ENCODE results near the gene FERMT2. TPM values are rescaled to one million over a fixed set of nuclear protein-coding genes. Genes with fewer than 3 reads are reported as not detected.

FERMT2 gene
- total and polyA plus RNA-seq, 8 donors, result 10.4 to 27.9 (median 16.6) TPM

DNA sequence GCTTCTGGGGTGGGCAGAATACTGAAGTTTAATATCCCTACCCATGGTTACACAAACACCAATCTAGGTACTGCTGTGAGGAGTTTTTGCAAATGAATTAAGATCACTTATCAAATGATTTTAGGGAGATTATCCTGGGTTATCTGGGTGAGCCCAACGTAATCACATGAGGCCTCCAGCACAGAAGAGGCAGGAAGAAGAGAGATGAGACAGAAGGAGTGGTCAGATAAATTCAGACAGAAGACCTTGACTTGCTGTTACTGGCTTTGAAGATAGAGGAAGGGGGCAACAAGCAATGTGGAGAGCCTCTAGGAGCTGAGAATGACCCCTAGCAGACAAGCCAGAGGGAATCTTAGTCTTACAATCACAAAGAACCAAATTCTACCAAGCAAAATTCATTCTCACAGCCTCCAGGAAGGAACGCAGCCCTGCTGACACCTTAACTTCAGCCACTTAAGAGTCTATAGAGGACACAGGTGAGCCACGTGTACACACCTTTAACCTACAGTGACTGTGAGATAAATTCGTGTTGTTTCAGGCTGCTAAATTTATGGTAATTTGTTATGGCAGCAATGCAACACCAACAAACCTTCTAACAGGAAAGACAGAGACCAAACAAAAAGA is 49.4 kb downstream of the FERMT2 start:
- FAIRE-seq, result no peak
- no peak overlapping the region for H3K27ac ChIP-seq

GRCh38 chr14:52900731-52901130 is 50.1 kb downstream of the FERMT2 start:
- ATAC-seq (no peak), DNase-seq (no peak), FAIRE-seq (no peak)
- H3K9me3 ChIP-seq, result no peaks in the 10 kb centered on the region
- intact Hi-C loops (cut with DNase I), result no loop called here
- no peak overlapping the region for H3K4me3 ChIP-seq
- TF ChIP-seq CTCF (IDR thresholded peaks at IDR 0.05), result no peak
- H3K36me3 ChIP-seq, result no peaks in the 10 kb centered on the region
- H3K4me1 ChIP-seq, result no peaks in the 10 kb centered on the region
- no peaks in the 10 kb centered on the region for H3K27me3 ChIP-seq
- 81 to 85% methylated on average over 8 of the region's 8 CpGs for WGBS, 2 donors
- no peak overlapping the region for H3K27ac ChIP-seq

More for the DNA sequence above, 49.4 kb downstream of the FERMT2 start:
- Histone ChIP-seq H3K9me3 (no peaks in the 10 kb centered on the region), H3K4me3 (no peak overlapping the region), H3K36me3 (no peaks in the 10 kb centered on the region), H3K4me1 (no peaks in the 10 kb centered on the region), H3K27me3 (no peaks in the 10 kb centered on the region)
- intact Hi-C loops (cut with DNase I), result no loop called here
- ATAC-seq (no peak), DNase-seq (no peak)
- 53 to 55% methylated on average over 4 of the region's 4 CpGs for WGBS, 2 donors
- no peak for TF ChIP-seq CTCF (IDR thresholded peaks at IDR 0.05)

GRCh38 chr14:52898496-52898895 is 52.4 kb downstream of the FERMT2 start:
- DNase-seq, result no peak
- Histone ChIP-seq H3K27ac (no peak overlapping the region), H3K4me3 (no peak overlapping the region), H3K4me1 (no peaks in the 10 kb centered on the region), H3K9me3 (no peaks in the 10 kb centered on the region), H3K27me3 (no peaks in the 10 kb centered on the region), H3K36me3 (no peaks in the 10 kb centered on the region)
- intact Hi-C loops (cut with DNase I), result no loop called here
- 93 to 97% methylated on average over 1 of the region's 1 CpG for WGBS, 2 donors
- FAIRE-seq, result no peak
- no peak for TF ChIP-seq CTCF (IDR thresholded peaks at IDR 0.05)
- no peak for ATAC-seq

- ATAC-seq, result no peak
- no peak for TF ChIP-seq CTCF (IDR thresholded peaks at IDR 0.05)
Measured at GRCh38 chr14:52895000-52895399, 55.9 kb downstream of the FERMT2 start.

GRCh38 chr14:52891800-52892199 is 59.0 kb downstream of the FERMT2 start:
- intact Hi-C loops (cut with DNase I), result no loop called here
- peaks cover 0 to 13% (median 4%) of the 10 kb centered on the region in 3 donors for H3K36me3 ChIP-seq
- no peak overlapping the region for H3K4me3 ChIP-seq
- no peaks in the 10 kb centered on the region for H3K9me3 ChIP-seq
- no peak for FAIRE-seq
- H3K4me1 ChIP-seq, result no peaks in the 10 kb centered on the region
- ATAC-seq, result no peak
- H3K27me3 ChIP-seq, result no peaks in the 10 kb centered on the region
- TF ChIP-seq CTCF (IDR thresholded peaks at IDR 0.05), result no peak
- WGBS, 2 donors, result 85 to 87% methylated on average over 3 of the region's 3 CpGs
- H3K27ac ChIP-seq, result no peak overlapping the region
- no peak for DNase-seq

More at GRCh38 chr14:52895000-52895399, 55.9 kb downstream of the FERMT2 start:
- 51 to 65% methylated on average over 2 of the region's 2 CpGs for WGBS, 2 donors
- Histone ChIP-seq H3K36me3 (peaks cover 0 to 8% (median 0%) of the 10 kb centered on the region in 3 donors), H3K9me3 (no peaks in the 10 kb centered on the region), H3K4me3 (no peak overlapping the region), H3K4me1 (no peaks in the 10 kb centered on the region), H3K27me3 (no peaks in the 10 kb centered on the region), H3K27ac (no peak overlapping the region)
- DNase-seq (no peak), FAIRE-seq (no peak)
- intact Hi-C loops (cut with DNase I), result no loop called here
